GM23338 (cell line): ENCODE measurements around the gene SASH3.

Experiments used
- EZH2 ChIP-seq: fragments of 200-600 bp; sonication (generic); IDR thresholded peaks from one replicate; pipeline ENCODE4 v1.8.0; 2017; ENCODE audit warnings: antibody characterized with exemption, mild to moderate bottlenecking, low read depth; ENCODE audit not compliant: unreplicated experiment
- EZH2phosphoT487 ChIP-seq: fragments of 200-600 bp; sonication (generic); IDR thresholded peaks from one replicate; pipeline ENCODE4 v1.8.1; 2018; ENCODE audit warnings: antibody characterized with exemption; ENCODE audit not compliant: unreplicated experiment
- POLR2AphosphoS5 ChIP-seq: IDR thresholded peaks from 2 replicates; pipeline ENCODE4 v1.6.1; 2016; ENCODE audit warnings: antibody characterized with exemption, low read depth
- TF ChIP-seq, protein P1 (sequence below), 2 experiments: fragments of 200-600 bp in 1 of 2; sonication (generic) in 1 of 2; conservative IDR thresholded peaks; 2 replicates each; pipeline versions ENCODE4 v1.5.1 to v1.6.1; 2016 to 2017; ENCODE audit warnings: antibody characterized with exemption in 2 of 2, low read depth in 2 of 2, mild to moderate bottlenecking in 2 of 2, moderate library complexity in 1 of 2

GRCh38 chrX:129790808-129791207 lies 11.1 kb downstream of the SASH3 start:
- TF ChIP-seq, protein P1, sequence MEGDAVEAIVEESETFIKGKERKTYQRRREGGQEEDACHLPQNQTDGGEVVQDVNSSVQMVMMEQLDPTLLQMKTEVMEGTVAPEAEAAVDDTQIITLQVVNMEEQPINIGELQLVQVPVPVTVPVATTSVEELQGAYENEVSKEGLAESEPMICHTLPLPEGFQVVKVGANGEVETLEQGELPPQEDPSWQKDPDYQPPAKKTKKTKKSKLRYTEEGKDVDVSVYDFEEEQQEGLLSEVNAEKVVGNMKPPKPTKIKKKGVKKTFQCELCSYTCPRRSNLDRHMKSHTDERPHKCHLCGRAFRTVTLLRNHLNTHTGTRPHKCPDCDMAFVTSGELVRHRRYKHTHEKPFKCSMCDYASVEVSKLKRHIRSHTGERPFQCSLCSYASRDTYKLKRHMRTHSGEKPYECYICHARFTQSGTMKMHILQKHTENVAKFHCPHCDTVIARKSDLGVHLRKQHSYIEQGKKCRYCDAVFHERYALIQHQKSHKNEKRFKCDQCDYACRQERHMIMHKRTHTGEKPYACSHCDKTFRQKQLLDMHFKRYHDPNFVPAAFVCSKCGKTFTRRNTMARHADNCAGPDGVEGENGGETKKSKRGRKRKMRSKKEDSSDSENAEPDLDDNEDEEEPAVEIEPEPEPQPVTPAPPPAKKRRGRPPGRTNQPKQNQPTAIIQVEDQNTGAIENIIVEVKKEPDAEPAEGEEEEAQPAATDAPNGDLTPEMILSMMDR (conservative IDR thresholded peaks at IDR 0.05; ENCODE audit: low read depth in 2 of 2) = no peak
- TF ChIP-seq POLR2AphosphoS5 (no peak), EZH2 (no peak), EZH2phosphoT487 (no peak)
